PC-3 (cell line): Measurements from ENCODE around the gene ARHGEF4. TPM values are rescaled to one million over a fixed set of nuclear protein-coding genes. Genes with fewer than 3 reads are reported as not detected.

Source experiments
- ATAC-seq: fragments of 200-7000 bp; cut with Tn5 transposase; 2 replicates; pipeline ENCODE4 v1.9.1; 2020; ENCODE audit warnings: mild to moderate bottlenecking, moderate library complexity
- BruUV-seq: library from RNA; stranded (reverse); fragments of 400-500 nt; replicated peaks from 2 replicates; lab custom pipeline; 2021; lab: Mats Ljungman, UMichigan
- CTCF ChIA-PET: fragments of 300-600 bp; sonication (Branson Sonifier 250); formaldehyde crosslinking; loops from one replicate; lab custom pipeline; 2022; ENCODE audit warnings: antibody characterized with exemption; lab: Charles Lee
- POLR2A ChIA-PET: fragments of 300-600 bp; sonication (Branson Sonifier 250); formaldehyde crosslinking; loops from one replicate; lab custom pipeline; 2022; ENCODE audit warnings: antibody characterized with exemption; ENCODE audit not compliant: unreplicated experiment; lab: Charles Lee
- DNase-seq: peaks from one replicate; pipeline ENCODE4 v3.0.0-alpha.2; 2015
- H2AFZ ChIP-seq: fragments of 300-600 bp; sonication (generic); 2 replicates; pipeline ENCODE4 v1.6.0; 2016; ENCODE audit warnings: antibody characterized with exemption, low read length
- H3F3A ChIP-seq: fragments of 300-600 bp; sonication (generic); one replicate; pipeline ENCODE4 v1.6.0; 2017; ENCODE audit warnings: antibody characterized with exemption, low read length, control low read depth, mild to moderate bottlenecking; ENCODE audit not compliant: unreplicated experiment
- H3K27ac ChIP-seq: fragments of 300-600 bp; sonication (generic); 2 replicates; pipeline ENCODE4 v1.5.1; 2016; ENCODE audit warnings: mild to moderate bottlenecking, low read length
- H3K27me3 ChIP-seq: fragments of 300-600 bp; sonication (generic); 2 replicates; pipeline ENCODE4 v1.6.1; 2016; ENCODE audit warnings: low read length, mixed read lengths
- H3K36me3 ChIP-seq: fragments of 300-600 bp; sonication (generic); 2 replicates; pipeline ENCODE4 v1.6.1; 2016; ENCODE audit warnings: low read depth, mixed run types, low read length, mixed read lengths
- H3K4me1 ChIP-seq: fragments of 300-600 bp; sonication (generic); 2 replicates; pipeline ENCODE4 v1.5.1; 2016; ENCODE audit warnings: low read length; ENCODE audit not compliant: insufficient read depth
- H3K4me2 ChIP-seq: fragments of 300-600 bp; sonication (generic); 2 replicates; pipeline ENCODE4 v1.6.0; 2016; ENCODE audit warnings: low read length
- H3K4me3 ChIP-seq: fragments of 300-600 bp; sonication (generic); 2 replicates; pipeline ENCODE4 v1.5.1; 2016; ENCODE audit warnings: mild to moderate bottlenecking, low read length, mixed read lengths
- H3K79me2 ChIP-seq: fragments of 300-600 bp; sonication (generic); 2 replicates; pipeline ENCODE4 v1.6.1; 2017; ENCODE audit warnings: low read length, mixed read lengths
- H3K9ac ChIP-seq: fragments of 300-600 bp; sonication (generic); 2 replicates; pipeline ENCODE4 v1.6.0; 2016; ENCODE audit warnings: mild to moderate bottlenecking, low read length
- H3K9me2 ChIP-seq: fragments of 300-600 bp; sonication (generic); replicated peaks from 2 replicates; pipeline ENCODE4 v1.6.1; 2016; ENCODE audit warnings: mixed run types, low read length, mixed read lengths
- H3K9me3 ChIP-seq: fragments of 300-600 bp; sonication (generic); 2 replicates; pipeline ENCODE4 v1.6.1; 2016; ENCODE audit warnings: low read length, mixed read lengths
- H4K20me1 ChIP-seq: fragments of 300-600 bp; sonication (generic); 2 replicates; pipeline ENCODE4 v1.6.1; 2016; ENCODE audit warnings: low read length, mixed read lengths
- CTCF ChIP-seq: fragments of 300-600 bp; sonication (generic); conservative IDR thresholded peaks from 2 replicates; pipeline ENCODE4 v1.5.1; 2017; ENCODE audit warnings: antibody characterized with exemption, low read depth, mild to moderate bottlenecking, low read length
- EZH2 ChIP-seq: fragments of 300-600 bp; sonication (generic); IDR thresholded peaks from one replicate; pipeline ENCODE4 v1.6.1; 2017; ENCODE audit warnings: antibody characterized with exemption, mild to moderate bottlenecking, low read length; ENCODE audit not compliant: unreplicated experiment
- EZH2phosphoT487 ChIP-seq: fragments of 300-600 bp; sonication (generic); IDR thresholded peaks from 2 replicates; pipeline ENCODE4 v1.6.1; 2018; ENCODE audit warnings: mild to moderate bottlenecking, antibody characterized with exemption, low read length, borderline replicate concordance
- intact Hi-C: fragments of 100-400 bp; cut with micrococcal nuclease; formaldehyde crosslinking; loops from 2 replicates; pipeline ENCODE4 v1.9.0; 2023
- total RNA-seq: library from RNA; depleted of rRNA; stranded (reverse); fragments of >200 nt; gene quantifications from 2 replicates; pipeline ENCODE4 v1.2.3, GENCODE V29; 2014; rRNA removed

The ARHGEF4 gene
- total RNA-seq, 1 experiment from 2014 or later: 21.5 TPM

GRCh38 chr2:131094463-131095281, 258.0 kb downstream of the ARHGEF4 start:
- Histone ChIP-seq H3K4me2 (peak overlapping the region; percentile 92; the same call in 1 of the 2 replicates), H3K4me3 (no peak overlapping the region), H3K9me2 (no peaks in the 10 kb centered on the region), H3K4me1 (0 out of 2 replicates have a peak, but pooled peaks cover 4% of the 10 kb centered on the region), H3F3A (no peaks in the 10 kb centered on the region), H3K27me3 (no peaks in the 10 kb centered on the region), H2AFZ (no peak overlapping the region), H3K27ac (no peak overlapping the region), H3K9ac (no peak overlapping the region), H3K36me3 (no peaks in the 10 kb centered on the region), H3K79me2 (peaks cover 32% of the 10 kb centered on the region), H3K9me3 (no peaks in the 10 kb centered on the region), H4K20me1 (peaks cover 10% of the 10 kb centered on the region; the same call in 1 of the 2 replicates)
- intact Hi-C loops: no loop called here
- no TSS peak for BruUV-seq
- CTCF ChIA-PET: no interaction called here
- DNase-seq (peak; percentile 34), ATAC-seq (no peak)
- POLR2A ChIA-PET: no interaction called here
- TF ChIP-seq EZH2phosphoT487 (no peak), CTCF (no peak), EZH2 (no peak)

Other genes starting within 250 kb of the ARHGEF4 start
- not detected in 2 replicates for gene CFC1, start 237.3 kb upstream of the ARHGEF4 start, total RNA-seq
- gene POTEJ, start 225.5 kb upstream of the ARHGEF4 start, total RNA-seq: not detected in 2 replicates
- gene GPR148, start 107.8 kb upstream of the ARHGEF4 start, total RNA-seq: not detected in 2 replicates
- not detected in 2 replicates for gene AMER3, start 81.4 kb upstream of the ARHGEF4 start, total RNA-seq